OCI-M2 (cell line): Measurements from ENCODE around the gene SCNM1.
"Not testable (repeated sequence)": the region's sequence is repeated elsewhere in the genome, so short reads cannot be mapped to it uniquely, and the experiment has no call there.

Experiments used
- DNase-seq: peaks from one replicate; lab custom pipeline; 2025; ENCODE audit not compliant: unreplicated experiment; lab: John Stamatoyannopoulos, UW

The SCNM1 gene

GRCh38 chr1:151146412-151147131 lies 19.4 kb upstream of the SCNM1 start, which contains the start of gene SEMA6C:
Gene SEMA6C, minus strand, starts transcription at chr1:151146631. Its CDS starts 4,010 bp downstream, at chr1:151142621.
- peak; percentile 30 for DNase-seq

- no peak for DNase-seq
Measured at GRCh38 chr1:151147132-151147503, 18.8 kb upstream of the SCNM1 start.

GRCh38 chr1:151147665-151148064 lies 18.3 kb upstream of the SCNM1 start:
- DNase-seq = peak; percentile 29

GRCh38 chr1:151156515-151156819 lies 9.5 kb upstream of the SCNM1 start, which contains the start of gene TNFAIP8L2:
Gene TNFAIP8L2, plus strand, starts transcription at chr1:151156649. Its CDS starts 2,049 bp downstream, at chr1:151158698.
- peak; percentile 84 for DNase-seq

GRCh38 chr1:151157067-151157531 lies 8.8 kb upstream of the SCNM1 start:
- peak; percentile 51 for DNase-seq

GRCh38 chr1:151158326-151158725 lies 7.6 kb upstream of the SCNM1 start:
- DNase-seq = no peak

GRCh38 chr1:151158751-151159251 lies 7.1 kb upstream of the SCNM1 start:
- no peak for DNase-seq

GRCh38 chr1:151159373-151159772 lies 6.6 kb upstream of the SCNM1 start:
- DNase-seq = no peak

- DNase-seq = no peak
Measured at GRCh38 chr1:151164732-151165280, 1.1 kb upstream of the SCNM1 start.

- DNase-seq = no peak
Measured at GRCh38 chr1:151165281-151165737, 635 bp upstream of the SCNM1 start.

- no peak for DNase-seq
Measured at GRCh38 chr1:151166505-151166956, 587 bp downstream of the SCNM1 start.

GRCh38 chr1:151167116-151167515 lies 1.2 kb downstream of the SCNM1 start:
- DNase-seq = no peak

GRCh38 chr1:151171190-151171589 lies 5.2 kb downstream of the SCNM1 start:
- DNase-seq = no peak

GRCh38 chr1:151175041-151175741 lies 9.2 kb downstream of the SCNM1 start:
- DNase-seq = no peak

GRCh38 chr1:151175863-151176262 lies 9.9 kb downstream of the SCNM1 start, which contains the start of gene TMOD4:
Gene TMOD4, minus strand, starts transcription at chr1:151175981. Its CDS starts 1,106 bp downstream, at chr1:151174875.
- DNase-seq = no peak

GRCh38 chr1:151176514-151177045 lies 10.6 kb downstream of the SCNM1 start:
- DNase-seq = no peak

GRCh38 chr1:151184211-151184610 lies 18.3 kb downstream of the SCNM1 start:
- DNase-seq = no peak

- no peak for DNase-seq
Measured at GRCh38 chr1:151187205-151187604, 21.3 kb downstream of the SCNM1 start.

- DNase-seq = not testable (repeated sequence)
Measured at GRCh38 chr1:151188667-151189066, 22.7 kb downstream of the SCNM1 start.

- peak; percentile 52 for DNase-seq
Measured at GRCh38 chr1:151189637-151190445, 23.9 kb downstream of the SCNM1 start, which contains the start of gene VPS72. Gene VPS72, minus strand, starts transcription at chr1:151190197. Its CDS starts 76 bp downstream, at chr1:151190121.
